ENCODE results near the gene ORC2.
A peak's percentile ranks its signal among the peaks of the same experiment; 100 is the strongest.
"Not testable (repeated sequence)": the region's sequence is repeated elsewhere in the genome, so short reads cannot be mapped to it uniquely, and the experiment has no call there.

Gene ORC2

GRCh38 chr2:200963124-200963917 is at the start of gene ORC2:
ORC2 (minus strand) TSS chr2:200963660; CDS start chr2:200958123, 5,537 bp downstream.
- DNase-seq = peak; percentile 92

GRCh38 chr2:201008296-201008829 is 44.9 kb upstream of the ORC2 start:
- no peak for DNase-seq

- no peak for DNase-seq
These were observed 44.1 kb upstream of the ORC2 start for GRCh38 chr2:201007584-201007998.

- DNase-seq = no peak
These were observed 43.2 kb upstream of the ORC2 start for GRCh38 chr2:201006704-201007103.

GRCh38 chr2:201004370-201004769 is 40.9 kb upstream of the ORC2 start:
- no peak for DNase-seq

GRCh38 chr2:200993097-200993496 is 29.6 kb upstream of the ORC2 start:
- no peak for DNase-seq

- no peak for DNase-seq
These were observed 23.7 kb upstream of the ORC2 start for GRCh38 chr2:200987137-200987536.

- no peak for DNase-seq
These were observed 22.3 kb upstream of the ORC2 start for GRCh38 chr2:200985799-200986198.

- DNase-seq = no peak
These were observed 13.2 kb upstream of the ORC2 start for GRCh38 chr2:200976710-200977109.

GRCh38 chr2:200975672-200976071 is 12.2 kb upstream of the ORC2 start:
- DNase-seq = no peak

- not testable (repeated sequence) for DNase-seq
These were observed 6.6 kb upstream of the ORC2 start for GRCh38 chr2:200970057-200970456.

GRCh38 chr2:200968735-200969134 is 5.3 kb upstream of the ORC2 start:
- no peak for DNase-seq

GRCh38 chr2:200968162-200968561 is 4.7 kb upstream of the ORC2 start:
- no peak for DNase-seq

GRCh38 chr2:200966770-200967169 is 3.3 kb upstream of the ORC2 start:
- no peak for DNase-seq

- DNase-seq = no peak
These were observed 1.0 kb upstream of the ORC2 start for GRCh38 chr2:200964498-200964897.

GRCh38 chr2:200963918-200964252 is 425 bp upstream of the ORC2 start:
- not testable (repeated sequence) for DNase-seq

- DNase-seq = peak; percentile 15
These were observed 693 bp downstream of the ORC2 start for GRCh38 chr2:200962811-200963123.

- DNase-seq = no peak
These were observed 1.8 kb downstream of the ORC2 start for GRCh38 chr2:200961674-200962073.

- no peak for DNase-seq
These were observed 13.1 kb downstream of the ORC2 start for GRCh38 chr2:200950378-200950777.

- no peak for DNase-seq
These were observed 18.1 kb downstream of the ORC2 start for GRCh38 chr2:200945395-200945729.

- no peak for DNase-seq
These were observed 18.7 kb downstream of the ORC2 start for GRCh38 chr2:200944467-200945394.

- DNase-seq = no peak
These were observed 19.8 kb downstream of the ORC2 start for GRCh38 chr2:200943527-200944105.

- no peak for DNase-seq
These were observed 23.6 kb downstream of the ORC2 start for GRCh38 chr2:200939832-200940231.

Data from SHP77 treated with DMSO at 0.1 percent for 48 hours (cell line).